Mucosa of descending colon (tissue), 3 donors: ENCODE measurements around the gene IFT88. TPM values are rescaled to one million over a fixed set of nuclear protein-coding genes. Genes with fewer than 3 reads are reported as not detected.

ENCODE experiments used
- ATAC-seq: fragments of 200-7000 bp; cut with Tn5 transposase; one replicate; pipeline ENCODE4 v1.9.1; 2020; ENCODE audit warnings: mild to moderate bottlenecking, moderate library complexity
- DNase-seq, 3 donors: peaks; one replicate each; pipeline ENCODE4 v3.0.0-alpha.2; 2020
- H3K36me3 ChIP-seq: fragments of 200-600 bp; one replicate; pipeline ENCODE4 v1.8.0; 2021; ENCODE audit warnings: low read depth, mild to moderate bottlenecking
- H3K4me1 ChIP-seq: fragments of 200-600 bp; one replicate; pipeline ENCODE4 v1.8.0; 2021; ENCODE audit warnings: low read depth, mild to moderate bottlenecking
- H3K4me3 ChIP-seq: fragments of 200-600 bp; one replicate; pipeline ENCODE4 v1.8.0; 2021; ENCODE audit warnings: mild to moderate bottlenecking
- H3K9me3 ChIP-seq: fragments of 200-600 bp; one replicate; pipeline ENCODE4 v1.8.0; 2021; ENCODE audit warnings: mild to moderate bottlenecking
- CTCF ChIP-seq: fragments of 200-600 bp; IDR thresholded peaks from one replicate; pipeline ENCODE4 v1.8.0; 2022; ENCODE audit warnings: antibody characterized with exemption, mild to moderate bottlenecking
- intact Hi-C, 2 donors: fragments of 100-400 bp; cut with DNase I in 1 of 2; cut with micrococcal nuclease in 1 of 2; formaldehyde crosslinking; loops; one replicate each; pipeline versions ENCODE4 v1.11.0 to v1.11.1; 2022; cut with DNase I, micrococcal nuclease
- total RNA-seq, 3 donors: library from RNA; stranded (reverse); fragmentation: NEBNext Ultra II Directional in 2 of 3; extraction: Animal tissue kit (Norgen Biotek cat#: 25700) in 2 of 3; gene quantifications; one replicate each; pipeline versions ENCODE4 v1.2.1 to v1.2.4, GENCODE V29; 2021 to 2023
- donor health status: DM: no; HTN: no; CAD: no; lungs with moderate emphysema.
- donor health status: DM: no; HTN: no; CAD: no.
- donor health status: DM: no; HTN: yes; CAD: no.

IFT88 gene
- total RNA-seq, 3 donors from 2014 or later = 17.2 to 23.4 (median 19.7) TPM

- ATAC-seq (no peak), DNase-seq (no peak)
- Histone ChIP-seq H3K36me3 (no peaks in the 10 kb centered on the region), H3K4me3 (no peak overlapping the region), H3K9me3 (no peaks in the 10 kb centered on the region), H3K4me1 (peaks cover 9% of the 10 kb centered on the region)
- intact Hi-C loops = no loop called here
- no peak for TF ChIP-seq CTCF
Measured at GRCh38 chr13:20558982-20559381, 8.0 kb upstream of the IFT88 start.

GRCh38 chr13:20559659-20560356, 7.1 kb upstream of the IFT88 start:
- H3K4me3 ChIP-seq = no peak overlapping the region
- H3K36me3 ChIP-seq = no peaks in the 10 kb centered on the region
- intact Hi-C loops = no loop called here
- no peaks in the 10 kb centered on the region for H3K9me3 ChIP-seq
- no peak for TF ChIP-seq CTCF
- DNase-seq (no peak), ATAC-seq (peak; percentile 21)
- H3K4me1 ChIP-seq = peaks cover 9% of the 10 kb centered on the region

GRCh38 chr13:20561741-20562140, 5.2 kb upstream of the IFT88 start:
- Histone ChIP-seq H3K9me3 (no peaks in the 10 kb centered on the region), H3K4me3 (no peak overlapping the region), H3K36me3 (no peaks in the 10 kb centered on the region), H3K4me1 (peaks cover 9% of the 10 kb centered on the region)
- no peak for DNase-seq
- TF ChIP-seq CTCF = no peak
- no peak for ATAC-seq
- intact Hi-C loops = no loop called here

- intact Hi-C loops = no loop called here
Measured at GRCh38 chr13:20565115-20565736, 1.7 kb upstream of the IFT88 start.

GRCh38 chr13:20566468-20566897, 474 bp upstream of the IFT88 start:
- Histone ChIP-seq H3K4me1 (peaks cover 5% of the 10 kb centered on the region), H3K36me3 (no peaks in the 10 kb centered on the region), H3K9me3 (no peaks in the 10 kb centered on the region), H3K4me3 (peak overlapping the region; percentile 58)
- intact Hi-C loops = no loop called here
- ATAC-seq (peak; percentile 73), DNase-seq (peak in 1 of 3 donors; percentile 71)
- no peak for TF ChIP-seq CTCF

More at GRCh38 chr13:20565115-20565736, 1.7 kb upstream of the IFT88 start:
- Histone ChIP-seq H3K4me1 (peaks cover 8% of the 10 kb centered on the region), H3K36me3 (no peaks in the 10 kb centered on the region), H3K4me3 (no peak overlapping the region), H3K9me3 (no peaks in the 10 kb centered on the region)
- DNase-seq = no peak
- ATAC-seq = no peak
- no peak for TF ChIP-seq CTCF
